Kasumi-1 (cell line): ENCODE results near the gene SLC44A5.
A peak's percentile ranks its signal among the peaks of the same experiment; 100 is the strongest.
"Not testable (repeated sequence)": the region's sequence is repeated elsewhere in the genome, so short reads cannot be mapped to it uniquely, and the experiment has no call there.

ENCODE experiments used
- DNase-seq, 2 experiments: peaks; one replicate each; lab custom pipeline; 2025; lab: John Stamatoyannopoulos, UW

SLC44A5 gene

GRCh38 chr1:75449998-75450397, 160.9 kb downstream of the SLC44A5 start:
- no peak for DNase-seq

- no peak for DNase-seq
These were observed 166.7 kb downstream of the SLC44A5 start for GRCh38 chr1:75444220-75444619.

- no peak for DNase-seq
These were observed 170.6 kb downstream of the SLC44A5 start for GRCh38 chr1:75440274-75440673.

GRCh38 chr1:75438355-75438754, 172.6 kb downstream of the SLC44A5 start:
- DNase-seq = peak; percentile 29 to 40

- DNase-seq = no peak
These were observed 179.1 kb downstream of the SLC44A5 start for GRCh38 chr1:75431843-75432242.

- no peak for DNase-seq
These were observed 180.4 kb downstream of the SLC44A5 start for GRCh38 chr1:75430526-75430925.

- no peak for DNase-seq
These were observed 184.2 kb downstream of the SLC44A5 start for GRCh38 chr1:75426688-75427087.

GRCh38 chr1:75425001-75425650, 185.8 kb downstream of the SLC44A5 start:
- DNase-seq = no peak

- no peak for DNase-seq
These were observed 187.3 kb downstream of the SLC44A5 start for GRCh38 chr1:75423616-75424015.

- DNase-seq = no peak
These were observed 187.8 kb downstream of the SLC44A5 start for GRCh38 chr1:75423136-75423535.

- no peak for DNase-seq
These were observed 189.5 kb downstream of the SLC44A5 start for GRCh38 chr1:75421371-75421770.

- no peak for DNase-seq
These were observed 195.7 kb downstream of the SLC44A5 start for GRCh38 chr1:75415187-75415586.

GRCh38 chr1:75412616-75413015, 198.3 kb downstream of the SLC44A5 start:
- DNase-seq = no peak

- DNase-seq = not testable (repeated sequence)
These were observed 206.2 kb downstream of the SLC44A5 start for GRCh38 chr1:75404681-75405080.

- DNase-seq = not testable (repeated sequence)
These were observed 207.7 kb downstream of the SLC44A5 start for GRCh38 chr1:75403147-75403646.

- DNase-seq = no peak
These were observed 210.2 kb downstream of the SLC44A5 start for GRCh38 chr1:75400716-75401115.

GRCh38 chr1:75396745-75397144, 214.2 kb downstream of the SLC44A5 start:
- DNase-seq = no peak

GRCh38 chr1:75396260-75396659, 214.7 kb downstream of the SLC44A5 start:
- DNase-seq = no peak

- peak in 1 of 2 experiments; percentile 1 for DNase-seq
These were observed 216.4 kb downstream of the SLC44A5 start for GRCh38 chr1:75394386-75395139.

- no peak for DNase-seq
These were observed 218.6 kb downstream of the SLC44A5 start for GRCh38 chr1:75392278-75392677.

- DNase-seq = not testable (repeated sequence)
These were observed 235.2 kb downstream of the SLC44A5 start for GRCh38 chr1:75375476-75376447.

- DNase-seq = no peak
These were observed 237.3 kb downstream of the SLC44A5 start for GRCh38 chr1:75373542-75374159.
